Sigmoid colon (tissue), 7 donors: ENCODE results near the gene NUDT3. TPM values are rescaled to one million over a fixed set of nuclear protein-coding genes. Genes with fewer than 3 reads are reported as not detected.

Experiments
- DNase-seq: peaks from one replicate; pipeline ENCODE4 v3.0.0-alpha.2; 2019
- H3K27ac ChIP-seq, 4 donors: fragments of 200-600 bp; sonication (generic); one replicate each; pipeline ENCODE4 v1.5.1; 2016 to 2019; ENCODE audit warnings: mild to moderate bottlenecking in 1 of 4
- H3K27me3 ChIP-seq, 3 donors: fragments of 200-600 bp; sonication (generic); one replicate each; pipeline ENCODE4 v1.5.1; 2019; ENCODE audit warnings: mild to moderate bottlenecking in 1 of 3
- H3K36me3 ChIP-seq, 4 donors: fragments of 200-600 bp; sonication (generic); one replicate each; pipeline ENCODE4 v1.5.1; 2016 to 2019
- H3K4me1 ChIP-seq, 4 donors: fragments of 200-600 bp; sonication (generic); one replicate each; pipeline ENCODE4 v1.5.1; 2017 to 2019
- H3K4me3 ChIP-seq, 4 donors: fragments of 200-600 bp; sonication (generic); one replicate each; pipeline ENCODE4 v1.5.1; 2017 to 2019; ENCODE audit warnings: mild to moderate bottlenecking in 2 of 4, moderate library complexity in 1 of 4
- H3K9me3 ChIP-seq, 4 donors: fragments of 200-600 bp in 3 of 4; sonication (generic) in 3 of 4; one replicate each; pipeline versions ENCODE4 v1.5.1 to v1.6.1; 2013 to 2019
- CTCF ChIP-seq, 4 experiments: fragments of 450-650 bp in 3 of 4; fragments of 200-600 bp in 1 of 4; IDR thresholded peaks; one replicate each; pipeline ENCODE4 v1.5.1; 2016 to 2019; ENCODE audit warnings: antibody characterized with exemption in 4 of 4, mild to moderate bottlenecking in 3 of 4, moderate library complexity in 2 of 4
- EP300 ChIP-seq, 4 donors: sonication (generic); formaldehyde crosslinking; IDR thresholded peaks; one replicate each; pipeline ENCODE4 v1.6.1; 2017; ENCODE audit warnings: antibody characterized with exemption in 4 of 4
- POLR2A ChIP-seq, 2 donors: fragments of 450-650 bp; IDR thresholded peaks; one replicate each; pipeline ENCODE4 v1.6.1; 2016; ENCODE audit warnings: antibody characterized with exemption in 2 of 2, mild to moderate bottlenecking in 2 of 2, moderate library complexity in 2 of 2
- POLR2AphosphoS5 ChIP-seq, 4 donors: sonication (generic); formaldehyde crosslinking; IDR thresholded peaks; one replicate each; pipeline ENCODE4 v1.6.1; 2017; ENCODE audit warnings: antibody characterized with exemption in 4 of 4
- WGBS, 2 donors: extraction: QIAGEN DNeasy Blood & Tissue Kit; methylation state at CpG; one replicate each; pipeline ENCODE4 v1.1.7; 2013; 5-methylcytosine and 5-hydroxymethylcytosine counted together
- intact Hi-C: fragments of 100-400 bp; cut with DNase I; formaldehyde crosslinking; loops from one replicate; pipeline ENCODE4 v1.15.1; 2023
- polyA plus RNA-seq, 3 donors: library from polyadenylated mRNA; stranded (reverse); fragments of 200-250 nt; gene quantifications; one replicate each; pipeline ENCODE4 v1.2.3, GENCODE V29; 2013
- total RNA-seq, 4 donors: library from RNA; depleted of rRNA; stranded (reverse); fragments of >200 nt; gene quantifications; one replicate each; pipeline ENCODE4 v1.1.0, GENCODE V29; 2016
- donor health status: healthy with polysubstance abuse.
- donor health status: Bipolar disorder and iron deficiency.
- donor health status: healthy.

NUDT3 gene
- total and polyA plus RNA-seq, 7 donors: 6.0 to 45.7 (median 31.4) TPM

- WGBS, 2 donors: 87 to 93% methylated on average over 1 of the region's 1 CpG
- Histone ChIP-seq H3K9me3 (no peaks in the 10 kb centered on the region), H3K36me3 (no peaks in the 10 kb centered on the region), H3K27me3 (no peaks in the 10 kb centered on the region), H3K4me1 (peaks cover 0 to 41% (median 15%) of the 10 kb centered on the region in 4 donors), H3K4me3 (no peak overlapping the region), H3K27ac (no peak overlapping the region)
- intact Hi-C loops: no loop called here
- no peak for DNase-seq
- TF ChIP-seq CTCF (IDR thresholded peaks at IDR 0.05): no peak
- no peak for TF ChIP-seq POLR2AphosphoS5 (IDR thresholded peaks at IDR 0.05)
- no peak for TF ChIP-seq EP300 (IDR thresholded peaks at IDR 0.05)
- no peak for TF ChIP-seq POLR2A (IDR thresholded peaks at IDR 0.05)
Observed at GRCh38 chr6:34315256-34315655, 77.2 kb downstream of the NUDT3 start.

- H3K27ac ChIP-seq: no peak overlapping the region
- no peak overlapping the region for H3K4me3 ChIP-seq
- DNase-seq: no peak
- no peak for TF ChIP-seq POLR2AphosphoS5 (IDR thresholded peaks at IDR 0.05)
- no peak for TF ChIP-seq POLR2A (IDR thresholded peaks at IDR 0.05)
- no peak for TF ChIP-seq EP300 (IDR thresholded peaks at IDR 0.05)
- TF ChIP-seq CTCF (IDR thresholded peaks at IDR 0.05): no peak
- H3K36me3 ChIP-seq: no peaks in the 10 kb centered on the region
- H3K9me3 ChIP-seq: no peaks in the 10 kb centered on the region
- 98% methylated on average over 4 of the region's 4 CpGs for WGBS, 2 donors
- no peaks in the 10 kb centered on the region for H3K27me3 ChIP-seq
- intact Hi-C loops: no loop called here
- peaks cover 0 to 19% (median 5%) of the 10 kb centered on the region in 4 donors for H3K4me1 ChIP-seq
Observed at GRCh38 chr6:34312259-34312658, 80.2 kb downstream of the NUDT3 start.

GRCh38 chr6:34310817-34311216 lies 81.7 kb downstream of the NUDT3 start:
- Histone ChIP-seq H3K27ac (no peak overlapping the region), H3K36me3 (no peaks in the 10 kb centered on the region), H3K27me3 (no peaks in the 10 kb centered on the region), H3K4me3 (no peak overlapping the region), H3K9me3 (no peaks in the 10 kb centered on the region), H3K4me1 (peaks cover 0 to 23% (median 17%) of the 10 kb centered on the region in 4 donors)
- DNase-seq: no peak
- TF ChIP-seq CTCF (IDR thresholded peaks at IDR 0.05): no peak
- TF ChIP-seq POLR2AphosphoS5 (IDR thresholded peaks at IDR 0.05): no peak
- TF ChIP-seq POLR2A (IDR thresholded peaks at IDR 0.05): no peak
- TF ChIP-seq EP300 (IDR thresholded peaks at IDR 0.05): no peak
- 87 to 94% methylated on average over 6 of the region's 6 CpGs for WGBS, 2 donors
- intact Hi-C loops: no loop called here

- no peak for TF ChIP-seq POLR2A (IDR thresholded peaks at IDR 0.05)
- TF ChIP-seq EP300 (IDR thresholded peaks at IDR 0.05): no peak
- TF ChIP-seq CTCF (IDR thresholded peaks at IDR 0.05): no peak
- TF ChIP-seq POLR2AphosphoS5 (IDR thresholded peaks at IDR 0.05): no peak
- Histone ChIP-seq H3K27ac (no peak overlapping the region), H3K9me3 (no peaks in the 10 kb centered on the region), H3K36me3 (no peaks in the 10 kb centered on the region), H3K27me3 (no peaks in the 10 kb centered on the region), H3K4me1 (peaks cover 0 to 29% (median 22%) of the 10 kb centered on the region in 4 donors), H3K4me3 (no peak overlapping the region)
- no peak for DNase-seq
- intact Hi-C loops: no loop called here
- 93 to 96% methylated on average over 2 of the region's 2 CpGs for WGBS, 2 donors
Observed at GRCh38 chr6:34308483-34308882, 84.0 kb downstream of the NUDT3 start.
